GM18861 (cell line): Measurements from ENCODE around the gene FBXW11.

Source experiments
- ATAC-seq: cut with Tn5 transposase; IDR thresholded peaks from one replicate; pipeline ENCODE4 v1.9.1; 2021; ENCODE audit not compliant: unreplicated experiment

FBXW11 gene

GRCh38 chr5:171847026-171847425 is 159.4 kb downstream of the FBXW11 start:
- no peak for ATAC-seq

GRCh38 chr5:171846323-171846722 is 160.1 kb downstream of the FBXW11 start:
- no peak for ATAC-seq

- no peak for ATAC-seq
Measured at GRCh38 chr5:171845857-171846256, 160.6 kb downstream of the FBXW11 start.

- no peak for ATAC-seq
Measured at GRCh38 chr5:171845040-171845630, 161.3 kb downstream of the FBXW11 start.

DNA sequence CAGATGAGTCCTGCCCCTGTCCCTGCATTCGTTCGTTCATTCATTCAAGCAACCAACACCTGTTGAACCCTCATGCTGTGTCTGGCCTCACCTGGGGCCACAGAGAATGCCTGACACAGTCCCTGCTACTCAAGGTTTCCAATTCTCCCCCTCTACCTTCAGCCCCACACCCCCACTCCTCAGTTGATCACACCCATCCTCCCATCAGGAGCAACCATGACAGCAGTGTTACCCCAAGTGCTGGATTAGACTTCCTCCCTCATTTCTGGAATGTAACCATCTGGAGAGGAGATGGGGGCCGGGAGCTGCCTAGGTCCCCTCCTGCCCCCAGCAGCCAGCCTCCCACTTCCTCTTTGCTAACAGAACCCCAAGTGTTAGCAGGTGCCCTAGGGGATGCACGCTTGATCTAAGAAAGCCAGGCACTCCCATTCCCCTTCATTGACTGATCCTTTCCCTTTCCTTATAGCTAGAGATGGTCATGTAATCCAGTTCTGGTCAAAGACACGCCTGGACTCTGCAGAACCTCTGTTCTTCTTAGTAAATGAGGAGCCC is 163.6 kb downstream of the FBXW11 start:
- ATAC-seq: no peak

GRCh38 chr5:171841984-171842776 is 164.3 kb downstream of the FBXW11 start:
- no peak for ATAC-seq

GRCh38 chr5:171840711-171841522 is 165.5 kb downstream of the FBXW11 start:
- ATAC-seq: no peak

- no peak for ATAC-seq
Measured at GRCh38 chr5:171840066-171840465, 166.4 kb downstream of the FBXW11 start.

DNA sequence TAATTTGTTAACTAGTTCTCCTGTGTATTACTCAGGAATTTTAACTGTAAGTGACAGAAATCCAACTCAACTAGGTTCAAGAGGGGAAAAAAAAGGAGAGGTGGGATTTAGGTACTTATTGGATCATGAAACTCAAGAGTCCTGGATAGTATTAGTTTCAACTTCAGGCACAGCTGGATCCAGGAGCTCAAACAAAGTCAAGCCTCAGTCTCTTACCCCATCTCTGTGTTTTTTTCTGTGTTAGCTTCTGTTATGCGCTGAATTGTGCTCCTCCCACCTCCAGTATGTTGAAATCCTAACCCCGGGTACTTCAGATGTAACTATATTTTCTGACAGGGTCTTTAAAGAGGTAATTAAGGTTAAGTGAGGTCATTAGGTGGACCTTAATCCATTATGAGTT is 167.3 kb downstream of the FBXW11 start:
- ATAC-seq: no peak

DNA sequence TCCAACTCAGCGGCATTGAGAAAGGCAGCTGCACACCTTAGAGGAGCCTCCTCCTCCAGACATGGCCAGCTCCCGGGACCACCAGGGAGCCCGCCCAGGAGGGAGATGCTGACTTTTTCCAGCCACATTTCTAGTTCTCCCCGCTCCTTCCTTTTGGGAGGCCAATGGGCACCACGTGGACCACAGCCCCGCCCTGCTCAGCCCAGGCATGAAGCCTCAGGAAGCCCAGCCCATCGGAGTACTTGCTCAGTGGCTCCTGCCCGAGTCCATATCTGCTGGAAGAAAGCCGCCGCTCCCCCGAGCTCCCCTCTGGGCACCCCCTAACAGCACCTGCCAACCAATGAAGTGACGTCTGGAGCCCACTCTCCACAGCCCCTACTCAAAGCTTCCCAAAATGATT is 168.4 kb downstream of the FBXW11 start:
- no peak for ATAC-seq

DNA sequence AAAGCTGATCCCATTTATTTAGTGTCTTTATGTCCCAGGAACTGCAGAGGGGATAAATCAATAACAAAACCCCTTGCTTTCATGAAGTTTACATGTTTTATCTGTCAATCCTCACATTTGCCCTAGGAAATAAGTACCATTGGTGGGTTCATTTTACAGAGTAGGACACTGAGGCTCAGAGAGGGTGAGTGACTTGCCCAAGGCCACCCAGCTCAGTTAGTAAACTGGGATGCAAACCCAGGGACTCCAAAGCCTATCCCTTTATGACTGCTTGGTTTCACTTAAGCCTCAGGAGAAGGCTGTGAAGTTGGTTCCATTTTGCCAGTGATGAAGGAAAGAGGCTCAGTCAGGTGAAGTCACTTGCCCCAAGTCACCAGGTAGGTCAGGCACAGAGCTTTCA is 168.9 kb downstream of the FBXW11 start:
- ATAC-seq: no peak

GRCh38 chr5:171835066-171835465 is 171.4 kb downstream of the FBXW11 start:
- no peak for ATAC-seq

- ATAC-seq: no peak
Measured at GRCh38 chr5:171834461-171834860, 172.0 kb downstream of the FBXW11 start.

DNA sequence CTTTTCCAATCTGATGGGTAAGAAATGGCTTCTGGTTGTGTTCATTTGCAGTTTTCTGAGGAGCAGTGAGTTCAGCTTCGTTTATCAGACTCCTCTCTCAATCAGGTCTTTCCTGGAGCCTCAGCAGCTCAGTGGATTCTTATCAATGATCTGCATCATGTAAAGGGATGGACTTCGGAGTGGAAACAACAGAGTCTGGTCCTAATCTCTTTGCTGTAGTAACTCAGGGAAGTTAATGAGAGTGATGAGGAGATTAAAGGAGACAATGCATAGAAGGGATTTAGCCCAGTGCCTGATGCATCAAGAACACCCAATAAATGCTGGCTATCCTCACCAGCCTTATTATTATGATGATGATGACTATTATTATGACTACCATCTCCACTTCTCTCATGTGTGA is 173.7 kb downstream of the FBXW11 start:
- no peak for ATAC-seq

DNA sequence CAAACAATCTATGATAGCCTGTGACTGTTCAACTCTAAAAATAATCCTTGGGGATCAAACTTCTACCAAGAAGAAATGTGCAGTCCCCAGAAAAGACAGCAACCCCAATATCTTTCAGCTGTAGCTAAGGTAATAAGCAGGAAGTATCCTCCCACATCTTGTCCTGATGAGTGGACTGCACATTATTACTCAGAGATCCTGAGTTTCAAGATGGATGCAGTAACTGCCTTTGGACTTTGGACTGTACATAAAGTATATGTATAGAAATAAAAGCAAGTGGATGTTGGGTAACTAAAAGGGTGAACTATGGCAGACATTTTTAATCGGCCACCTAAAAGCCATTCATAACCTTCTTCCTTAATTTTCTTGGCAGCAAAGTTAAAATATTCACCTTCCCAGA is 175.8 kb downstream of the FBXW11 start:
- no peak for ATAC-seq

DNA sequence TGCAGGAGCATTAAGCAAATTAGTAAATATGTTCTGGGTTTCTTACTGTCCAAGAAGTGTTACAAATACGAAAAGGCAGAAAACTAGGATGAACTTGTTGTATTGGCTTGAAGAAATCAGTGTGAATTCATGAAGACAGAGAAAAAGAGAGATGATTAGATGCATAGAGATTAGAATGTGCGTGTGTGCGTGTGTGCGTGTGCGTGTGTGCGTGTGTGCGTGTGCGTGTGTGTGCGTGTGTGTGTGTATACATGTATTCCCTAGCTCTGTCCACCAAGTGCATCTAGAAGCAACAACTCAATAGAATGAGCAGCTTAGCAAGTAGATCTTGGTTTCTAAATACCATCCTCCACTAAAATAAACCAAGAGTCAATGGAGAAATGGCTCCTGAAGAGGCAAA is 179.3 kb downstream of the FBXW11 start:
- no peak for ATAC-seq

DNA sequence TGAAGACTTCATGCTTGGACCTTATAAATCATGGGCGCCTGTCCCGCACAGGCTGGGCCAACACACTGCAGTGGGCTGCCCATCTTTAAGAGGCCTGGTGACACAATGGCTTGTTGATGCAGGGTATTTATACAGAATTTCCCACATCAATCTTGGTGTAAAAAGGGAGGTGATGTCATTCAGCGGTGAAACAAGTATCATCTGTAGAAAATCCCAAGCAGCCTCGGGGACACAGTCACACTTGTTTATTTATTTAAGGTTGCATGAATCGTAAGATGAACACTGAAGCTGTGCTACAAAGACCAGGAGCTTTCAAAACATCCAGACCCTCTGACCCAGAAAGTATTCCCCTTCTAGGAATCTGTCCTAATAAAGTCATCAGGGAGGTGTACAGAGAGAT is 180.3 kb downstream of the FBXW11 start:
- ATAC-seq: no peak

GRCh38 chr5:171825051-171825450 is 181.4 kb downstream of the FBXW11 start:
- no peak for ATAC-seq

DNA sequence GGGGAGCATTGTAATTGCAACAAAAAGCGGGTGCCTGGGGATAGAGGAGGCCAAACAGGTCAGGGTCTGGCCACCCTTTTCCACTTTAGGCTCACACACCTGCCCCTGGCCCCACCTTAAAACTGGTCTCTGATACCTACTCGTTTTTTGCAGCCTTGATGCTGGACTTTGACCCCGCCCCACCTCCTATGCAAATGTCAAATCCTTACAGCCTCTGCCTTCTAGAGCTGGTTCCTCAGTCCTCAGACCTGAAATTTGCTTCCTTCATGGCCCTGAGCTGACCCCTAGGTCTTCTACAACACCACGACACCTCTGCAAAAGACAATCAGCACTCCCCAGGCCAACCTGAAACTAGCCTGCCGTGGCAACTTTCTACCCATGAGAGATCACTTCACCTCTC is 183.2 kb downstream of the FBXW11 start:
- no peak for ATAC-seq

GRCh38 chr5:171821286-171821685 is 185.2 kb downstream of the FBXW11 start:
- ATAC-seq: no peak

- no peak for ATAC-seq
Measured at GRCh38 chr5:171820561-171820960, 185.9 kb downstream of the FBXW11 start.

DNA sequence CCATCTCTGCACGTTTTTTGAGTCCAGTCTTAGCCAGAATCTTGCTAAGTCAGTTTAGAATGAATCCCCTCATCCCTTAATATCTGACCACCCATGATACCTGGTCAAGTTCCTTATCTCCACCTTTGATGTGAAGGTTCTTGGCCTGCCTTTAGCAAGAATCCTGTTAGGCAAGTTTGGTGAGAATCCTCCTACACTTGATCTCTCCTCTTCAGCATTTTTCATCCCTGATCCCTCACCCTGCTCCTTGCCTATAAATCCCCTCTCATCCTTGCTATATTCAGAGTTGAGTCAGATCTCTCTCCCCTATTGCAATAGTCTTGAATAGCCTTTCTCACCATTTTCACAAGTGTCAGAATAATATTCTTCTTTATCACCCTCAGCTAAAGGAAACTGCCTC is 189.8 kb downstream of the FBXW11 start:
- ATAC-seq: no peak
